GM12891 (cell line): ENCODE data around the gene WDR46.

ENCODE experiments used
- DNase-seq: peaks from one replicate; pipeline ENCODE4 v3.0.0; 2011; ENCODE audit warnings: low spot score; ENCODE audit not compliant: insufficient read length
- FAIRE-seq: peaks from 2 replicates; lab custom pipeline; 2011; peaks lifted over from hg19 to GRCh38; lab: Jason Lieb, UNC
- PAX5 ChIP-seq: IDR thresholded peaks from 2 replicates; pipeline ENCODE4 v1.6.1; 2011; ENCODE audit warnings: low read length, moderate library complexity, mild to moderate bottlenecking; ENCODE audit not compliant: insufficient read depth, severe bottlenecking
- POLR2A ChIP-seq: IDR thresholded peaks from 2 replicates; pipeline ENCODE4 v1.6.1; 2011; ENCODE audit warnings: low read depth, low read length, control low read depth
- POLR2AphosphoS5 ChIP-seq: IDR thresholded peaks from 2 replicates; pipeline ENCODE4 v1.6.1; 2011; ENCODE audit warnings: low read depth, low read length, control low read depth
- POU2F2 ChIP-seq: IDR thresholded peaks from 2 replicates; pipeline ENCODE4 v1.6.1; 2011; ENCODE audit warnings: low read depth, mild to moderate bottlenecking, control low read depth, low read length, moderate library complexity
- SPI1 ChIP-seq: IDR thresholded peaks from 2 replicates; pipeline ENCODE4 v1.6.1; 2011; ENCODE audit warnings: low read depth, low read length, control low read depth
- TAF1 ChIP-seq: IDR thresholded peaks from 2 replicates; pipeline ENCODE4 v1.6.1; 2011; ENCODE audit warnings: low read depth, low read length, control low read depth

Gene WDR46

DNA sequence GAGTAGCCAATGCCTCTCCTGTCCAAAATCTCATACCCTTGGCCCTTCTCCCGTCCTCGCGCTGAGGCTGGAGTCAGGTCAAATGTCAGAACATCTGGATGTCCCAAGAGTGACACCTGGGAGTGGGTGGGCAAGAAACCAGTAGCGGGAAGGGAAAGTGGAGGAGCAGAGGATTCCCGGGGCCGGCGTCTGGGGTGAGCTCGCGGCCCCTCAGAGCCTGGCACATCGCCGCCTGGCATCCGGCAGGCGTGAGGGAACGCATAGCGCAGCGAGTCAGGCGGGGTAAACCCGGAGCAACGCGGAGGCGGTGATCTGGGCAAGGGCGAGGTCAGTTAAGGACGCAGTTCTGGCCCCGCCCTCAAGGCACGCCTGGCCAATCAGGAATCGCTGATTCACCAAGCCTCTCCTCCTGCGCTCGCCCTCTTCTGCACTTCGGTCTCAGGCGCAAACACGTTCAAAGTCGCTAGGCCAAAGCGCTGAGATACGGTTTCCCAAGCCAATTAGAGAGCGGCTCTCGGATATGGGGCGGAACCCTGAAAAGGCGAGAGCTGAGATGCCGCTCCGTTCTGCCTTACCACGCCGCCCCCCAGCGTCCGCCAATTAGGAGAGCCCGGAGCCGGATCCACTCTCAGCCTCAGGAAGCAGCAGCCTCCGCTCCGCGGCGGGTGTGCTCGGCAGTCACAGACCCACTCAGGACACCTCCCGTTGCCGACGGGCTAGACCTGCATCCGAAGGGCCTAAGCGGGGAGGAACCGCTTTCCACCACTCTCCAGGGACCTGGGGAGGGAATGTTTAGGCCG lies 39.9 kb downstream of the WDR46 start:
- peak; percentile 99 for FAIRE-seq
- peak; percentile 80 for DNase-seq
- peak; percentile 93 for TF ChIP-seq POLR2AphosphoS5
- TF ChIP-seq SPI1 = peak; percentile 26; the same call in 1 of the 2 replicates
- no peak; the same call in 1 of the 2 replicates for TF ChIP-seq POU2F2
- peak; percentile 76; the same call in 1 of the 2 replicates for TF ChIP-seq TAF1
- TF ChIP-seq PAX5 = no peak
- TF ChIP-seq POLR2A = peak; percentile 92

- FAIRE-seq = no peak
- no peak for DNase-seq
- TF ChIP-seq POLR2A = no peak
- no peak for TF ChIP-seq TAF1
- TF ChIP-seq POLR2AphosphoS5 = no peak
- no peak for TF ChIP-seq POU2F2
- TF ChIP-seq SPI1 = no peak
- TF ChIP-seq PAX5 = no peak
These were observed 40.5 kb downstream of the WDR46 start for GRCh38 chr6:33248643-33248931.

DNA sequence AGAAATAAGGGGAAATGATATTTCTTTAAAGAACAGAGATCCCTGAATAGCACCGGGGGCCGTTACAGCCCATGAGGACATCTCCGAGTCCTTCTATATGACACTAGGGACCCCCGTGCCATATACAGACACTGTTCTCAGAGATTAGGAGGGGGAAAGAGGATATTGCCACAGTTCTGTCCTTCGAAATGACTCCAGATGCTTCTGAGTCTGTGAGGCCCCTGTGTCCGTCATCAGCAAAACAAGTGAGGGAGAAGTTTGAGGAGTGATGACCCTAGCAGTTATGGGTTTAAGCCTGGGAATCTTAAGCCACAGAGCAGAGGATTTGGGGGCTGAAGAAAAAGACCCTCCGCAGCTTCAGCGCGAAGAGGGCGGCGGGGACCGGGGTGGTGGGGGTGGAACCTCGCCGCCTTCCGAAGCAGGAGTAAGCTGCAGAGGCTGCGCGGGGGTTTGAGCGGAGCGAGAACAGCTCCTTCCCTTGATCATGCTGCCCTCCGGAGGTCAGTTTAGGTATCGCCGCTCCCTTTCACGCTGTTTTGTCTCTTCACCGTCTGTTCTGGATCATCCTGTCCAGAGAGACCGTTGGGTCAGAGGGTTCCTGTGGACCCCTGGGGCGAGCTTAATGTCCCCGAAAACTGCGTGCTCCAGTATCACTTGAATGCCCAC lies 40.9 kb downstream of the WDR46 start:
- FAIRE-seq (peak; percentile 92), DNase-seq (peak; percentile 56)
- no peak for TF ChIP-seq POLR2A
- no peak for TF ChIP-seq POU2F2
- no peak for TF ChIP-seq SPI1
- TF ChIP-seq TAF1 = no peak
- TF ChIP-seq PAX5 = no peak
- no peak for TF ChIP-seq POLR2AphosphoS5

DNA sequence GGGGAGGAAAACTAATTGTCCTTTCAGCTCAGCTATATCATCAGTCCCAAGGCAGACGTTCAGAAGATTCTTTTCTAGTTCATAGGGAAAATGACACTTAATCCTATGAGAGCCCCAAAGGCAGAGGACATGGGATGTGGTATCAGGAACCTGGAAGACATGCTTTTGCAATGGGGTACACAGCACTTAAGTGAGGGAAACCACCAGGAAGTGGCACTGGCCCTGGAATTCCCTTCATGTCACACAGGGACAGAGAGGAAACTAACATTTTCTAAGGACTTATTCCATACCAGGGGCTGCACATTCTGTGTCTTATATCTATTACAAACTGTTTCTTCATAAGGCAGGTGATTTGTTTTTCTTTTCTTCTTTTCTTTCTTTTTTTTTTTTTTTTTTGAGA lies 45.6 kb downstream of the WDR46 start:
- FAIRE-seq = no peak
- no peak for DNase-seq
- no peak for TF ChIP-seq POU2F2
- TF ChIP-seq TAF1 = no peak
- no peak for TF ChIP-seq POLR2A
- TF ChIP-seq POLR2AphosphoS5 = no peak
- TF ChIP-seq PAX5 = no peak
- TF ChIP-seq SPI1 = no peak

- TF ChIP-seq POU2F2 (no peak), POLR2A (no peak), SPI1 (no peak), TAF1 (no peak), PAX5 (no peak), POLR2AphosphoS5 (no peak)
- no peak for FAIRE-seq
- no peak for DNase-seq
These were observed 47.1 kb downstream of the WDR46 start for GRCh38 chr6:33241968-33242367.

DNA sequence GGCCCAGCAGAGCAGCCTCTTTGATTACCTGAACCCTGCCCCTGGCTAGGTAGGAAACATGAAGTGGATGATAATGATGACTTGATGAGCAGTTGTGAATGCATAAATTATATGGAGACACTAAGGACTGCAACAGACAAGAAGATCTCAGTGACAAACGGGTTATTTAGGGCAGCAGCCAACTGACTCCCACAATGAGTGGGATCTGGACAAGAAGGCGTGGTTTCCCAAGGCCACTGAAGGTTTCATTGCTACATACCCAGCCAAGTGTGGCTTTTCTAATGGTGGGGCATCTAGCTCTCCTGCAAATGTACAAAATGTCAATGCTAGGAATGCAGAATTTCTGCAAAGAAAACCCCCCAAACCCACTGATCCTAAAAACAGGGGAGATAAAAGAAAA lies 51.3 kb downstream of the WDR46 start:
- FAIRE-seq = no peak
- no peak for DNase-seq
- no peak for TF ChIP-seq SPI1
- no peak for TF ChIP-seq POLR2AphosphoS5

GRCh38 chr6:33236852-33237251 lies 52.2 kb downstream of the WDR46 start:
- TF ChIP-seq POLR2A = no peak
- TF ChIP-seq TAF1 = no peak
- TF ChIP-seq POLR2AphosphoS5 = no peak
- TF ChIP-seq POU2F2 = no peak
- TF ChIP-seq PAX5 = no peak
- TF ChIP-seq SPI1 = no peak
- DNase-seq (no peak), FAIRE-seq (no peak)

DNA sequence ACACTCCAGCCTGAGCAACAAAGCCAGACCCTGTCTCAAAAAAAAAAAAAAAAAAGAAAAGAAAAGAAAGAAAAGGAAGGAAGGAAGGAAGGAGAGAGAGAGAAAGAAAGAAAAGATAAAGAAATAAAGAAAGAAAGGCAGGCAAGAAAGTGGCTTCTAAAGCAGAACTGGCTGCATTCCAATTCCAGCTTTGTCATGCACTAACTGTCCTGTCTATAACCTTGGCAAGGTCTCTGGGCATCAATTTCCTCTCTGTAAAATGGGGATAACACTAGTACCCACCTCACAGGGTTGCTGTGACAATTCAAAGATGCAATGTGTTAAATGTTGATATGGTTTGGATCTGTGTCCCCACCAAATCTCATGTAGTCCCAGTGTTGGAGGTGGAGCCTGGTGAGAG lies 52.7 kb downstream of the WDR46 start:
- FAIRE-seq (no peak), DNase-seq (no peak)
- TF ChIP-seq POLR2AphosphoS5 (no peak), POU2F2 (no peak), PAX5 (no peak), TAF1 (no peak), SPI1 (no peak), POLR2A (no peak)

- FAIRE-seq = no peak
- DNase-seq = no peak
- no peak for TF ChIP-seq TAF1
- no peak for TF ChIP-seq SPI1
- TF ChIP-seq POLR2AphosphoS5 = no peak
- no peak for TF ChIP-seq POLR2A
- TF ChIP-seq POU2F2 = no peak
- TF ChIP-seq PAX5 = no peak
These were observed 53.8 kb downstream of the WDR46 start for GRCh38 chr6:33235221-33235634.
